HEK293 (cell line): ENCODE data around the gene PPP1R27.

ENCODE experiments used
- BCL11B ChIP-seq: fragments of 450-650 bp; formaldehyde crosslinking; IDR thresholded peaks from 2 replicates; pipeline ENCODE4 v1.5.1; 2016; ENCODE audit warnings: low read depth, missing biosample characterization, missing genetic modification characterization
- EGR2 ChIP-seq: fragments of 450-650 bp; formaldehyde crosslinking; IDR thresholded peaks from 2 replicates; pipeline ENCODE4 v1.5.1; 2016; ENCODE audit warnings: low read depth, missing biosample characterization, missing genetic modification characterization
- FEZF1 ChIP-seq: fragments of 450-650 bp; formaldehyde crosslinking; IDR thresholded peaks from 2 replicates; pipeline ENCODE4 v1.5.1; 2016; ENCODE audit warnings: missing biosample characterization, missing genetic modification characterization
- KLF1 ChIP-seq: fragments of 450-650 bp; formaldehyde crosslinking; IDR thresholded peaks from 2 replicates; pipeline ENCODE4 v1.5.1; 2016; ENCODE audit warnings: missing biosample characterization, missing genetic modification characterization
- OVOL3 ChIP-seq: fragments of 450-650 bp; formaldehyde crosslinking; IDR thresholded peaks from 2 replicates; pipeline ENCODE4 v1.5.1; 2016; ENCODE audit warnings: missing biosample characterization, missing genetic modification characterization
- TRIM28 ChIP-seq: IDR thresholded peaks from 2 replicates; pipeline ENCODE4 v1.6.1; 2011; ENCODE audit warnings: low read length, control low read depth, borderline replicate concordance
- ZBTB8A ChIP-seq: fragments of 450-650 bp; formaldehyde crosslinking; IDR thresholded peaks from 2 replicates; pipeline ENCODE4 v1.5.1; 2016; ENCODE audit warnings: missing biosample characterization, missing genetic modification characterization
- ZNF146 ChIP-seq: fragments of 450-650 bp; formaldehyde crosslinking; IDR thresholded peaks from 2 replicates; pipeline ENCODE4 v1.5.1; 2016; ENCODE audit warnings: missing biosample characterization, missing genetic modification characterization
- ZNF184 ChIP-seq: fragments of 450-650 bp; IDR thresholded peaks from 2 replicates; pipeline ENCODE4 v1.5.1; 2018; ENCODE audit warnings: missing biosample characterization, mild to moderate bottlenecking, missing genetic modification characterization
- ZNF239 ChIP-seq: fragments of 450-650 bp; formaldehyde crosslinking; IDR thresholded peaks from 2 replicates; pipeline ENCODE4 v1.5.1; 2016; ENCODE audit warnings: missing biosample characterization, missing genetic modification characterization
- ZNF654 ChIP-seq: fragments of 450-650 bp; formaldehyde crosslinking; IDR thresholded peaks from 2 replicates; pipeline ENCODE4 v1.5.1; 2016; ENCODE audit warnings: low read depth, missing biosample characterization, missing genetic modification characterization
- ZNF664 ChIP-seq: fragments of 450-650 bp; formaldehyde crosslinking; IDR thresholded peaks from 2 replicates; pipeline ENCODE4 v1.5.1; 2016; ENCODE audit warnings: missing biosample characterization, missing genetic modification characterization
- ZNF701 ChIP-seq: fragments of 450-650 bp; formaldehyde crosslinking; IDR thresholded peaks from 2 replicates; pipeline ENCODE4 v1.5.1; 2016; ENCODE audit warnings: missing biosample characterization, missing genetic modification characterization
- ZNF707 ChIP-seq: fragments of 450-650 bp; formaldehyde crosslinking; IDR thresholded peaks from 2 replicates; pipeline ENCODE4 v1.5.1; 2016; ENCODE audit warnings: missing biosample characterization, missing genetic modification characterization
- ZNF785 ChIP-seq: fragments of 450-650 bp; formaldehyde crosslinking; IDR thresholded peaks from 2 replicates; pipeline ENCODE4 v1.5.1; 2016; ENCODE audit warnings: missing biosample characterization, missing genetic modification characterization
- ZSCAN30 ChIP-seq: fragments of 450-650 bp; IDR thresholded peaks from 2 replicates; pipeline ENCODE4 v1.5.1; 2018; ENCODE audit warnings: missing biosample characterization, mild to moderate bottlenecking, missing genetic modification characterization, moderate library complexity
- TF ChIP-seq, protein P1 (sequence below): fragments of 450-650 bp; formaldehyde crosslinking; IDR thresholded peaks from 2 replicates; pipeline ENCODE4 v1.5.1; 2016; ENCODE audit warnings: missing biosample characterization, missing genetic modification characterization, borderline replicate concordance
- TF ChIP-seq, protein P2 (sequence below): fragments of 450-650 bp; formaldehyde crosslinking; IDR thresholded peaks from 2 replicates; pipeline ENCODE4 v1.5.1; 2017; ENCODE audit warnings: missing biosample characterization, mild to moderate bottlenecking, missing genetic modification characterization, moderate library complexity
- TF ChIP-seq, protein P3 (sequence below): fragments of 450-650 bp; formaldehyde crosslinking; optimal IDR thresholded peaks from 2 replicates; pipeline ENCODE3; 2016; ENCODE audit warnings: missing biosample characterization, mild to moderate bottlenecking, missing genetic modification characterization
- TF ChIP-seq, protein P4 (sequence below): fragments of 450-650 bp; formaldehyde crosslinking; conservative IDR thresholded peaks from 2 replicates; pipeline ENCODE4 v1.5.1; 2016; ENCODE audit warnings: low read depth, missing biosample characterization, missing genetic modification characterization
- TF ChIP-seq, protein P5 (sequence below): fragments of 450-650 bp; formaldehyde crosslinking; IDR thresholded peaks from 2 replicates; pipeline ENCODE4 v1.5.1; 2017; ENCODE audit warnings: missing biosample characterization, missing genetic modification characterization
- TF ChIP-seq, protein P6 (sequence below): fragments of 450-650 bp; formaldehyde crosslinking; IDR thresholded peaks from 2 replicates; pipeline ENCODE4 v1.5.1; 2016; ENCODE audit warnings: missing biosample characterization, missing genetic modification characterization

The PPP1R27 gene

DNA sequence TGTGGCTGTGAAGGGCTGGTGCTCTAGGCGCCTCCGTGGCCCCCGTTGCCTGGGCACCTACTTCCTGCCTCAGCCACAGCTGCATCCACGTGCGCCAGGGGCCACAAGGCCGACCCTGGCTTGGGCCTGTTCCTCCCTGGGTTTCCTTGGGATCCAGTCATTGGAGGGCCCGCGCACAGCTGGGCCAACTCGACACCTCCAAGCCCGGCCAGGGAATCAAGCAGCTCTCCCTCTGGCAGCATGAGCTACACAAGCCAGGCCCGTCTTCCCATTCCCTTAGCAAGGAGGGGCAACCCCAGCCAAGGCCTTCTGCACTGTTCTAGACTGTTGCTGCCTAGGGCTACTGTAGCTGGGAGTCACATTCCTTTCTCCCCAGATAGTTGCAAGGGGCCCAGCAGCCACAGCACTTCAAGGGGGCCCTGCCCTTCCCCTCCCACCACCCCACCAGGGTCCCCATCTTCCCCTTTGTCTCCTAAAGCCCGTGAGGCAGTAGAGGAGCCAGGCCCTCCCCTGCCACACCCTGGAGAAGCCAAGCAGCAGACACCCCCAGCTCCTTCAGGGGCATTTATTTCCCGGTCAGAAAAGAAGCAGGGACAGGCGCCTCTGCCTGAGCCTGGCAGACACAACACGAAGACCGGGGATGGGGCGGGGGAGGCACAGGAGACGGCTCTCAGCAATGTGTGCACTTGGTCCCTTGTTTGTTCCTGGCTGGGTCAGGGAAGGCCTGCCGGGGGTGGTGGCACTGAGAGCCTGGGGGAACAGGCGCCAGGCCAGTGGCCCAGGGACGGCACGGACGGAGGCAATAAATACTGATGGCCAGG is 32.5 kb upstream of the PPP1R27 start (continued):
- TF ChIP-seq, protein P1, sequence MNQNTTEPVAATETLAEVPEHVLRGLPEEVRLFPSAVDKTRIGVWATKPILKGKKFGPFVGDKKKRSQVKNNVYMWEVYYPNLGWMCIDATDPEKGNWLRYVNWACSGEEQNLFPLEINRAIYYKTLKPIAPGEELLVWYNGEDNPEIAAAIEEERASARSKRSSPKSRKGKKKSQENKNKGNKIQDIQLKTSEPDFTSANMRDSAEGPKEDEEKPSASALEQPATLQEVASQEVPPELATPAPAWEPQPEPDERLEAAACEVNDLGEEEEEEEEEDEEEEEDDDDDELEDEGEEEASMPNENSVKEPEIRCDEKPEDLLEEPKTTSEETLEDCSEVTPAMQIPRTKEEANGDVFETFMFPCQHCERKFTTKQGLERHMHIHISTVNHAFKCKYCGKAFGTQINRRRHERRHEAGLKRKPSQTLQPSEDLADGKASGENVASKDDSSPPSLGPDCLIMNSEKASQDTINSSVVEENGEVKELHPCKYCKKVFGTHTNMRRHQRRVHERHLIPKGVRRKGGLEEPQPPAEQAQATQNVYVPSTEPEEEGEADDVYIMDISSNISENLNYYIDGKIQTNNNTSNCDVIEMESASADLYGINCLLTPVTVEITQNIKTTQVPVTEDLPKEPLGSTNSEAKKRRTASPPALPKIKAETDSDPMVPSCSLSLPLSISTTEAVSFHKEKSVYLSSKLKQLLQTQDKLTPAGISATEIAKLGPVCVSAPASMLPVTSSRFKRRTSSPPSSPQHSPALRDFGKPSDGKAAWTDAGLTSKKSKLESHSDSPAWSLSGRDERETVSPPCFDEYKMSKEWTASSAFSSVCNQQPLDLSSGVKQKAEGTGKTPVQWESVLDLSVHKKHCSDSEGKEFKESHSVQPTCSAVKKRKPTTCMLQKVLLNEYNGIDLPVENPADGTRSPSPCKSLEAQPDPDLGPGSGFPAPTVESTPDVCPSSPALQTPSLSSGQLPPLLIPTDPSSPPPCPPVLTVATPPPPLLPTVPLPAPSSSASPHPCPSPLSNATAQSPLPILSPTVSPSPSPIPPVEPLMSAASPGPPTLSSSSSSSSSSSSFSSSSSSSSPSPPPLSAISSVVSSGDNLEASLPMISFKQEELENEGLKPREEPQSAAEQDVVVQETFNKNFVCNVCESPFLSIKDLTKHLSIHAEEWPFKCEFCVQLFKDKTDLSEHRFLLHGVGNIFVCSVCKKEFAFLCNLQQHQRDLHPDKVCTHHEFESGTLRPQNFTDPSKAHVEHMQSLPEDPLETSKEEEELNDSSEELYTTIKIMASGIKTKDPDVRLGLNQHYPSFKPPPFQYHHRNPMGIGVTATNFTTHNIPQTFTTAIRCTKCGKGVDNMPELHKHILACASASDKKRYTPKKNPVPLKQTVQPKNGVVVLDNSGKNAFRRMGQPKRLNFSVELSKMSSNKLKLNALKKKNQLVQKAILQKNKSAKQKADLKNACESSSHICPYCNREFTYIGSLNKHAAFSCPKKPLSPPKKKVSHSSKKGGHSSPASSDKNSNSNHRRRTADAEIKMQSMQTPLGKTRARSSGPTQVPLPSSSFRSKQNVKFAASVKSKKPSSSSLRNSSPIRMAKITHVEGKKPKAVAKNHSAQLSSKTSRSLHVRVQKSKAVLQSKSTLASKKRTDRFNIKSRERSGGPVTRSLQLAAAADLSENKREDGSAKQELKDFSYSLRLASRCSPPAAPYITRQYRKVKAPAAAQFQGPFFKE, result no peak
- TF ChIP-seq ZNF239 (tag by site-specific recombination) (no peak; the same call in 1 of the 2 replicates), KLF1 (tag by site-specific recombination) (peak; percentile 68), TRIM28 (no peak), OVOL3 (no peak; the same call in none of the 2 replicates), FEZF1 (tag by site-specific recombination) (no peak; the same call in 1 of the 2 replicates), ZSCAN30 (tag by site-specific recombination) (peak; percentile 29), ZNF701 (tag by site-specific recombination) (no peak), ZNF146 (tag by site-specific recombination) (no peak; the same call in 1 of the 2 replicates), ZNF184 (no peak), ZNF785 (no peak), ZNF654 (tag by site-specific recombination) (no peak), ZBTB8A (tag by site-specific recombination) (peak; percentile 62), ZNF707 (no peak), BCL11B (tag by site-specific recombination) (peak; percentile 39), EGR2 (tag by site-specific recombination) (peak; percentile 12; the same call in 1 of the 2 replicates), ZNF664 (tag by site-specific recombination) (no peak)
- TF ChIP-seq, protein P2, sequence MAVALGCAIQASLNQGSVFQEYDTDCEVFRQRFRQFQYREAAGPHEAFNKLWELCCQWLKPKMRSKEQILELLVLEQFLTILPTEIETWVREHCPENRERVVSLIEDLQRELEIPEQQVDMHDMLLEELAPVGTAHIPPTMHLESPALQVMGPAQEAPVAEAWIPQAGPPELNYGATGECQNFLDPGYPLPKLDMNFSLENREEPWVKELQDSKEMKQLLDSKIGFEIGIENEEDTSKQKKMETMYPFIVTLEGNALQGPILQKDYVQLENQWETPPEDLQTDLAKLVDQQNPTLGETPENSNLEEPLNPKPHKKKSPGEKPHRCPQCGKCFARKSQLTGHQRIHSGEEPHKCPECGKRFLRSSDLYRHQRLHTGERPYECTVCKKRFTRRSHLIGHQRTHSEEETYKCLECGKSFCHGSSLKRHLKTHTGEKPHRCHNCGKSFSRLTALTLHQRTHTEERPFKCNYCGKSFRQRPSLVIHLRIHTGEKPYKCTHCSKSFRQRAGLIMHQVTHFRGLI (tag by site-specific recombination), result peak; percentile 36
- TF ChIP-seq, protein P3, sequence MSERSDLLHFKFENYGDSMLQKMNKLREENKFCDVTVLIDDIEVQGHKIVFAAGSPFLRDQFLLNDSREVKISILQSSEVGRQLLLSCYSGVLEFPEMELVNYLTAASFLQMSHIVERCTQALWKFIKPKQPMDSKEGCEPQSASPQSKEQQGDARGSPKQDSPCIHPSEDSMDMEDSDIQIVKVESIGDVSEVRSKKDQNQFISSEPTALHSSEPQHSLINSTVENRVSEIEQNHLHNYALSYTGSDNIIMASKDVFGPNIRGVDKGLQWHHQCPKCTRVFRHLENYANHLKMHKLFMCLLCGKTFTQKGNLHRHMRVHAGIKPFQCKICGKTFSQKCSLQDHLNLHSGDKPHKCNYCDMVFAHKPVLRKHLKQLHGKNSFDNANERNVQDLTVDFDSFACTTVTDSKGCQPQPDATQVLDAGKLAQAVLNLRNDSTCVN (tag by site-specific recombination), result no peak
- TF ChIP-seq, protein P4, sequence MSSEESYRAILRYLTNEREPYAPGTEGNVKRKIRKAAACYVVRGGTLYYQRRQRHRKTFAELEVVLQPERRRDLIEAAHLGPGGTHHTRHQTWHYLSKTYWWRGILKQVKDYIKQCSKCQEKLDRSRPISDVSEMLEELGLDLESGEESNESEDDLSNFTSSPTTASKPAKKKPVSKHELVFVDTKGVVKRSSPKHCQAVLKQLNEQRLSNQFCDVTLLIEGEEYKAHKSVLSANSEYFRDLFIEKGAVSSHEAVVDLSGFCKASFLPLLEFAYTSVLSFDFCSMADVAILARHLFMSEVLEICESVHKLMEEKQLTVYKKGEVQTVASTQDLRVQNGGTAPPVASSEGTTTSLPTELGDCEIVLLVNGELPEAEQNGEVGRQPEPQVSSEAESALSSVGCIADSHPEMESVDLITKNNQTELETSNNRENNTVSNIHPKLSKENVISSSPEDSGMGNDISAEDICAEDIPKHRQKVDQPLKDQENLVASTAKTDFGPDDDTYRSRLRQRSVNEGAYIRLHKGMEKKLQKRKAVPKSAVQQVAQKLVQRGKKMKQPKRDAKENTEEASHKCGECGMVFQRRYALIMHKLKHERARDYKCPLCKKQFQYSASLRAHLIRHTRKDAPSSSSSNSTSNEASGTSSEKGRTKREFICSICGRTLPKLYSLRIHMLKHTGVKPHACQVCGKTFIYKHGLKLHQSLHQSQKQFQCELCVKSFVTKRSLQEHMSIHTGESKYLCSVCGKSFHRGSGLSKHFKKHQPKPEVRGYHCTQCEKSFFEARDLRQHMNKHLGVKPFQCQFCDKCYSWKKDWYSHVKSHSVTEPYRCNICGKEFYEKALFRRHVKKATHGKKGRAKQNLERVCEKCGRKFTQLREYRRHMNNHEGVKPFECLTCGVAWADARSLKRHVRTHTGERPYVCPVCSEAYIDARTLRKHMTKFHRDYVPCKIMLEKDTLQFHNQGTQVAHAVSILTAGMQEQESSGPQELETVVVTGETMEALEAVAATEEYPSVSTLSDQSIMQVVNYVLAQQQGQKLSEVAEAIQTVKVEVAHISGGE (tag by site-specific recombination), result 0 out of 2 replicates have a peak, but pooled peaks have one; percentile 16
- TF ChIP-seq, protein P5, sequence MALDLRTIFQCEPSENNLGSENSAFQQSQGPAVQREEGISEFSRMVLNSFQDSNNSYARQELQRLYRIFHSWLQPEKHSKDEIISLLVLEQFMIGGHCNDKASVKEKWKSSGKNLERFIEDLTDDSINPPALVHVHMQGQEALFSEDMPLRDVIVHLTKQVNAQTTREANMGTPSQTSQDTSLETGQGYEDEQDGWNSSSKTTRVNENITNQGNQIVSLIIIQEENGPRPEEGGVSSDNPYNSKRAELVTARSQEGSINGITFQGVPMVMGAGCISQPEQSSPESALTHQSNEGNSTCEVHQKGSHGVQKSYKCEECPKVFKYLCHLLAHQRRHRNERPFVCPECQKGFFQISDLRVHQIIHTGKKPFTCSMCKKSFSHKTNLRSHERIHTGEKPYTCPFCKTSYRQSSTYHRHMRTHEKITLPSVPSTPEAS (tag by site-specific recombination), result no peak
- TF ChIP-seq, protein P6, sequence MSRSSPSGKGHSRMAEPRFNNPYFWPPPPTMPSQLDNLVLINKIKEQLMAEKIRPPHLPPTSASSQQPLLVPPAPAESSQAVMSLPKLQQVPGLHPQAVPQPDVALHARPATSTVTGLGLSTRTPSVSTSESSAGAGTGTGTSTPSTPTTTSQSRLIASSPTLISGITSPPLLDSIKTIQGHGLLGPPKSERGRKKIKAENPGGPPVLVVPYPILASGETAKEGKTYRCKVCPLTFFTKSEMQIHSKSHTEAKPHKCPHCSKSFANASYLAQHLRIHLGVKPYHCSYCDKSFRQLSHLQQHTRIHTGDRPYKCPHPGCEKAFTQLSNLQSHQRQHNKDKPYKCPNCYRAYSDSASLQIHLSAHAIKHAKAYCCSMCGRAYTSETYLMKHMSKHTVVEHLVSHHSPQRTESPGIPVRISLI (tag by site-specific recombination), result no peak
